IPS-18c (cell line): ENCODE results near the gene ZNF385D.

ENCODE experiments used
- H3K4me3 ChIP-seq: 2 replicates; pipeline ENCODE4 v1.7.0; 2013; ENCODE audit warnings: low read depth, mild to moderate bottlenecking, low read length, moderate library complexity; ENCODE audit not compliant: insufficient read depth
- H3K9me3 ChIP-seq: one replicate; pipeline ENCODE4 v1.6.1; 2013; ENCODE audit warnings: mild to moderate bottlenecking, low read length, moderate library complexity; ENCODE audit not compliant: control insufficient read depth, insufficient read depth

ZNF385D gene

GRCh38 chr3:21715662-21716061 lies 35.3 kb downstream of the ZNF385D start:
- H3K9me3 ChIP-seq, result no peaks in the 10 kb centered on the region
- H3K4me3 ChIP-seq, result no peak overlapping the region

GRCh38 chr3:21705769-21706168 lies 45.2 kb downstream of the ZNF385D start:
- no peaks in the 10 kb centered on the region for H3K9me3 ChIP-seq
- no peak overlapping the region for H3K4me3 ChIP-seq

GRCh38 chr3:21704796-21705195 lies 46.2 kb downstream of the ZNF385D start:
- Histone ChIP-seq H3K9me3 (no peaks in the 10 kb centered on the region), H3K4me3 (no peak overlapping the region)

DNA sequence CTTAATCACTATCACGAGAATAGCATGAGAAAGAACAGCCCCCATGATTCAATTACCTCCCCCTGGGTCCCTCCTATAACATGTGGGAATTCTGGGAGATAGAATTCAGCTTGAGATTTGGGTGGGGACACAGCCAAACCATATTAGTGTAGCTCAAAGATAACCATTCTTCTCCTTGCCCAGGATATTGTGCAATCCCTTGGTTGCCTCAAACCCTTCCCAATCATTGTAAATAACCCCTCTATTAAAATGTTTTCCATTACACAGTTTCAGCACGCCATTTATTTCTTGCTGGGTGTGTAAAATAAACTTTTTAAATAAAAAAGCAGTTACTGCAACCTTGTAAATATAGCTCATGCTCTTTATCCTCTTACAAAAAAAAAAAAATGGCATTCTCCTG lies 47.7 kb downstream of the ZNF385D start:
- no peak overlapping the region for H3K4me3 ChIP-seq

DNA sequence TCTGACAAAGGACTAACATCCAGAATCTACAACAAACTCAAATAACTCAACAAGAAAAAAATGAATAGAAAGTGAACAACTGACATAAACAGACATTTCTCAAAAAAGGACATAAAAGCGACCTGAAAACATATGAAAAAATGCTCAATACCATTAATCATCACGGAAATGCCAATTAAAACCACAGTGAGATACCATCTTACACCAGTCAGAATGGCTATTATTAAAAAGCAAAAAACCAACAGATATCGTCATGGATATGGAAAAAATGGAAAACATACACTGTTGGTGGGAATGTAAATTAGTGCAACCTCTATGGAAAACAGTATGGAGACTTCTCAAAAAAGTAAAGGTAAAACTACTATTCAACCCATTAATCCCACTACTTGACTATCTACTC lies 53.3 kb downstream of the ZNF385D start:
- H3K9me3 ChIP-seq, result no peaks in the 10 kb centered on the region

More for the DNA sequence above, 47.7 kb downstream of the ZNF385D start:
- no peaks in the 10 kb centered on the region for H3K9me3 ChIP-seq

DNA sequence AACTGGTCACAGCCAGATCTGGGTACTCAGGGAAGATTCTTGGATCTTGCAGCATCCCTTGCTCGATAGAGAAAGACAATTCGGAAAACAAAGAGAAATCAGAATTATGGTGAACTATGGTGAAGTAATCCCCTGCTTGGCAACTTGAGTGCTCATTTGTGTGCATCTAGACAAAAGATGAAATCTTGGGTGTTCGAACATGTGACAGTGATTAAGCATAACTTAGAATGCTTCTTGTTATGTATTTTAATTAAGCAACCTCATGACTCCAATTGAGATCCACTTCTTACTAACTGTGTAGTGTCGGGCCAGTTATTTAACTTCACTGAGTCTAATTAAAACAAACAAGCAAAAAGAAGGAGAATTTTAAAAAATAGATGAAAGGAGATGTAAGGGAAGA lies 56.5 kb downstream of the ZNF385D start:
- Histone ChIP-seq H3K4me3 (no peak overlapping the region), H3K9me3 (no peaks in the 10 kb centered on the region)

More for the DNA sequence above, 53.3 kb downstream of the ZNF385D start:
- no peak overlapping the region for H3K4me3 ChIP-seq

DNA sequence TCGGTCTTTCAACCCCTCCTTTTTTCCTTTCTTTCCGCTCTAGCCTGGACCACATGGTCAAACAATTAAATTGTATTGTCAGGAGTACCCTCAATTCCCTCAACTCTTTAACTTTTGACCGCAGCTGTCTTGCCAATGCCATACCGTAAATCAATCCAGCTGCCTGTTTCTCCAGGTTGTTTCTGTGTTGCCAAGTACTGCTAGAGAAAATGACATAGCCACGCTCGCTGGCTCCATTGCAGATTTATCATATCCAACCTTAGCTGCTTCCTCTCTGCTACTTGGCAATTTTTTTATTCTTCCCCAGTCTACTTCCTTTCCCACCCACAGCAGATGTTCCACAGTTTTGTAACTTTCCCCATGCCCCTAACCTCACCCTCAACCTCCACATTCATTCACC lies 60.0 kb downstream of the ZNF385D start:
- no peaks in the 10 kb centered on the region for H3K9me3 ChIP-seq
- H3K4me3 ChIP-seq, result no peak overlapping the region

DNA sequence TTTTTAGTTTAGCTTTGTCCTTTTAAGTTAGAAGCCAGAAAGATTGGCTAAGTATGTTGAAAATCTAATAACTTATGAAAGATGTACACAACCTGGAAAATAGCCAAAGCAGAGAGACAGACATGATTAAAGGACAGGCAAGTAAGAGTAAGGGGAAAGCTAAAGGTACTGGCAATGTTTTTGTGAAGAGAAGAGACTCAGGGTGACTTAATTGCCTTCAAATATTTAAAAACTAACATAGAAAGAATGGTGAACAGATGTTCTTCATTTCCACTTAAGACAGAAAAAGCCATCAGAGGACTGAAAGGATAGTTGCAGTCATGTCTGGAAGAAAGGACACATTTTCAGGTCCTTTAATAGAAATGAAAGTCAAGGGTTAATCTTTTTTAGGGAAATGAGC lies 68.8 kb downstream of the ZNF385D start:
- no peaks in the 10 kb centered on the region for H3K9me3 ChIP-seq
- H3K4me3 ChIP-seq, result no peak overlapping the region

DNA sequence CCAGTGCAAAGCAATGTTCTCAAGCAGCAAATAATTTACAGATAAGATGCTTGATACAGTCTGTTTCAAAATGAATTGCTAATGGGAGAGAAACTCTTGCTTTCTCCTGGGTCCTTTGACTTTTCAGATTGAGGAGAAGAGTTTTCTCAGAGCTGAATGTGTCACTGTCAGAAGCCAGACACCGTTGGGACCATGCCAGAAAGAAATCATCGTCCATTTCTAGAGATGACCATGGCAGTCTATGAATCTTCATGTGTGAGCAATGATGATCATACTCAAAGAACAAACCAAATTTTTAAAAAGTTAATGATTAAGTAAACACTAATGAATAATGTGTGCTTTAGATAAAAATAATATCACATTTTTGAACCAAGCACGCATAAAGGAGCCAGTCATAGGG lies 77.6 kb downstream of the ZNF385D start:
- Histone ChIP-seq H3K9me3 (no peaks in the 10 kb centered on the region), H3K4me3 (no peak overlapping the region)

DNA sequence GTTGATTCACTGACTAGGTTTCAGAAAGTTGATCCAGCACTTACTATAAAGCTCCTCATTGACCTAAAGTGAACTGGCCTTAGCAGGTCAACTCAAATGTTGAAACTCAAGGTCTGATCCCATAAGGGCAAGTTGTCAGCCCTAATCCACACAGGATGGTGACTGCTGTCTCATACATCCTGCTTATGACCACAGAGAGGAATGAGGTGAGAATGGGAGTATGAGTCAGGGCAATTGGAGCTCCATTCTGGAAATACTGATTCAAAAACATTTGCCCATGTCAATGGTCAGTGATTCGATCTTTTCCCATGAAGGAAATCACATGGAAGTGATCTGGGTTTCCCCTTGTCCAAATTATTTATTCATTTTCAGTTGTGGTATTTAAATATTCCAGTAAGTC lies 78.7 kb downstream of the ZNF385D start:
- no peaks in the 10 kb centered on the region for H3K9me3 ChIP-seq
- H3K4me3 ChIP-seq, result no peak overlapping the region

DNA sequence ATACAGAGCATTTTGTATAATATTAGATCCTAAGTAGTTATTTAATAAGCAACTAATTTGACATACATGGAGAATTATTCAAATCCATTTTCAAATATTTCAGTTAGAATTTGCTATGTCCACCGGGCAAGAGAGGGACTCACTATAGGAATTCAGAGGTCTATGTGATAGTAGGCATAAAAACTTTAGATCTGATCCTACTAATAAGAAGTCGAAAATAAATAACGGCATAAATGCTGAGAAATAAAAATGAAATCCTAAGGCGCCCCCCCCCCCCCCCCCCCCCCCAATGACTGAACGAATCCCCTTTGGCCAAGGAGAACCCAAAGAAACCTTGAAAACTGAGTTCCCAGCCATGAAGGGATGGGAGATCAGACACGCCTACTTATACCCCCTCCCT lies 80.6 kb downstream of the ZNF385D start:
- Histone ChIP-seq H3K4me3 (no peak overlapping the region), H3K9me3 (no peaks in the 10 kb centered on the region)

DNA sequence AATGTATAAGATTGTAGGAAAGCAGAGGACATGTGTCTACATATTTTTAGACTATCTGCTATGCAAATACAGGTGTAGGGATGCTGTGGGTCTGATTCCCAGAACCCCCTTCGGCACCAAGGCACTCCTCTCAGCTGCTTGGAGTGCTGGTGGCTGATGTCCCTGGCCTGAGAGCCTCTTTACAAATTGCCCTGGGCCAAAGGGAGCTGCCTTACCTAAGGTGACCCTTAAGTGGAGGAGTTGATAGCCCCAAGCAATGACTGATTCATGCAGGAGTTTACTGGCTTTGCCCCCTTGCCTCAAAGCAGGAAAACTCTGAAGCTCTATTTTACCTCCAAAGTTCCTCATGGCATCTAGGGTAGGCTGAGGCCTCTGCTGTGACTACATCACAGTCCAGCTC lies 83.0 kb downstream of the ZNF385D start:
- no peak overlapping the region for H3K4me3 ChIP-seq
- H3K9me3 ChIP-seq, result no peaks in the 10 kb centered on the region

- Histone ChIP-seq H3K9me3 (no peaks in the 10 kb centered on the region), H3K4me3 (no peak overlapping the region)
These were observed 85.4 kb downstream of the ZNF385D start for GRCh38 chr3:21665444-21666100.

DNA sequence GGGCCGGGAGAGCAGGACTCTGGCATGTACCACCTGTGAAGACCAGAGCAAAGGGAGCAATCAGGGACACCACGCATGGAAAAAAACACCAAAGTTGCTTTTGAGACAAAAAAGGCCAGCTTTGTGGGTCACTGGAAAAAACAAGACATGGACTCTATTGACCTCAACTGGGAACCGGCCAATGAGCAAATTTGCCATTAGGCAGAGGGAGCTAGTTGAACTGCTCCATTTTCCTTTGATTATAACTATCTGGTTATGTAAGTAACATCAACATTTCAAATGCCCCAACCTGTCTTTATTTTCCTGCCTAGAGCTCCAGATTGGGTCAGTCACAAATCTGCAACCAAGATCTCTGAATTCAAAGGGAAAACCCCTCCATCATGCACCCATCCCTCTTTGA lies 86.0 kb downstream of the ZNF385D start:
- Histone ChIP-seq H3K9me3 (no peaks in the 10 kb centered on the region), H3K4me3 (no peak overlapping the region)

DNA sequence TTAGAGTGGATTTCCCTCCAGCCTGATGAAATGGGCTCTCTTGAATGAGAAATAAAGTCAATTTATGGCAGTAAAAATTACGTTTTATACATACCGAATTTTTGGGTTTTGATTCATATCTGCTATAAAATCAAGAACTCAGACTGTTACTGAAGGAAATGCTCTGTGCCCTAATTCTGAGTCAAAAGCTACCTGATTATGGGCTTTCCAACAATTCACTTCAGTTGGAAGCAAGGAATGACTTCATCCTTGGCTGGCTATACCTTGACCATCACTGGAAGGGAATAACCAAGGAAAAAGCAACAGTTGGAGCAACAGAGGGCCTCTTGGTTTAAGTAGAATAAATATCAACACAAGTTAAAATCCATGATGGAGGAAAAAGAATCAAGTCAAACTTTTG lies 88.6 kb downstream of the ZNF385D start:
- no peak overlapping the region for H3K4me3 ChIP-seq
- H3K9me3 ChIP-seq, result no peaks in the 10 kb centered on the region

DNA sequence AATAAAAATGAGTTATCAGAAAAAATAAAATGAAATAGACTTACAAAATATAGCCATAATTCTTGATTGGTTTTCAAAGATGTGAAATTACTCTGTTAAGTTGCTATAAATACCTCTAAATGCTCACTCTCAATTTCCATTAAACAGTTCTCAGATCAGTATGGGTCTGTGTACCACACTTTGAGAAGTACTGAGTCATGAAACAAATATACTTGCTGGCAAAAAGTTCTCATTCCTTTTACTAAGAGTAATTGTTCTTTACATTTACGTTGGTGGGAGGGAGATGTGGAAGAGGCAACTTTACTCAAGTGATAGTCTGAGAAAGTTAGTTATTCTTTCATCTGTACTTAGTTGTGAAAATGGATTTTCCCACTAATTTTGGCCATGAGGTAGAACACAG lies 96.3 kb downstream of the ZNF385D start:
- Histone ChIP-seq H3K4me3 (no peak overlapping the region), H3K9me3 (no peaks in the 10 kb centered on the region)

DNA sequence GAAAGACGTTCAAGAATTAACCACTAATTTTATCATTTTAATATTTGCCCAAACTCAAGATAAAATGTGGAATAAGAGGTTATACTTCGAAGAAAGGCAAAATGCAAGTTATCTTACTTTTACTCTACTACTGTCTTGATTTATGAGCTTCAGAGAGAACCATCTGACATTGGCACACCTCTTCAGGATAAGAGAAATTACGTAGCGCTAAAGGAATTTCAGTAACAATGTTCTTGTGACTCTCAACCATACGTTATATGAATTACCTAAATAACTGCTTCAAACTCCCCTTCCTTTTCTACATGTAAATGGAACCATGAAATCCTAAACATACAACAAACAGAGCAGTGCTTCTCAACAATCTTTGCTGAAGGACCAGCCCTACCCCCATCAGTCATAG lies 96.8 kb downstream of the ZNF385D start:
- H3K4me3 ChIP-seq, result no peak overlapping the region
- no peaks in the 10 kb centered on the region for H3K9me3 ChIP-seq

- Histone ChIP-seq H3K9me3 (no peaks in the 10 kb centered on the region), H3K4me3 (no peak overlapping the region)
These were observed 101.5 kb downstream of the ZNF385D start for GRCh38 chr3:21649519-21649918.

DNA sequence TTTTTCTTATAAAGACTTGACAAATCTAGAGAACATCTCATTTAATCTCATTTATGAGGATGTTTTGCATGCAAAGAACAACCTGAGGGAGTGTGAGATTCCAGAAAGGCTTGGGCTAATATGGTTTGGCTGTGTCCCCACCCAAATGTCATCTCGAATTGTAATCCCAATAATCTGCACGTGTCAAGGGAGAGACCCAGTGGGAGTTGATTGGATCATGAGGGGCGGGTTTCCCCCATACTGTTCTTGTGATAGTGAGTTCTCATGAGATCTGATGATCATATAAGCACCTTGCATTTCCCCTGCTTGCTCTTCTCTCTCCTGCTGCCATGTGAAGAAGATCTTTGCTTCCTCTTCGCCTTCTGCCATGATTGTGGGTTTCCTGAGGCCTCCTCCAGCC lies 103.0 kb downstream of the ZNF385D start:
- H3K9me3 ChIP-seq, result no peaks in the 10 kb centered on the region
- H3K4me3 ChIP-seq, result no peak overlapping the region
